Measurements from ENCODE around the gene SORCS2.

Gene SORCS2

DNA sequence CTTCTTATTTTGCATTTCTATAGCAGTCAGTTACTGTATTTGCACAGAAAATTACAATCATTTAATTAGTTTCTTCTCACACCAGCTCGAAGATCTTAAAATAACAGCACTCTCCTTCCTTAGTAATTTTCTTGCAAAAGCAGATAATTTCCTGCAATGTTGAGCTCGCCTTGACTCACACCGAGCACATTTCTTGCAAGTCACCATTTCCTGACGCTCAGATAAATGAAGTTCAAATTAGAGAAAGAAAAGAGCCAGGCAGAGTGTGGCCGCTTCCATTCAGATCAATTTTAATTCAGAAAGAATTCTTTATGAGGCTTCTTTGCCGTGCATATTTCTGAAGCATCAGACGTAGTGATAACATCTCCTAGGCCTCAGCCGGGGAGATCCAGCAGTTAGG is 10.1 kb downstream of the SORCS2 start:
- no peak for DNase-seq (ENCODE audit: extremely low read depth, insufficient read length)
- H3K27me3 ChIP-seq (replicated peaks; ENCODE audit: control insufficient read depth, insufficient read depth, low read length), result peaks cover 4% of the 10 kb centered on the region
- TF ChIP-seq, protein P1, sequence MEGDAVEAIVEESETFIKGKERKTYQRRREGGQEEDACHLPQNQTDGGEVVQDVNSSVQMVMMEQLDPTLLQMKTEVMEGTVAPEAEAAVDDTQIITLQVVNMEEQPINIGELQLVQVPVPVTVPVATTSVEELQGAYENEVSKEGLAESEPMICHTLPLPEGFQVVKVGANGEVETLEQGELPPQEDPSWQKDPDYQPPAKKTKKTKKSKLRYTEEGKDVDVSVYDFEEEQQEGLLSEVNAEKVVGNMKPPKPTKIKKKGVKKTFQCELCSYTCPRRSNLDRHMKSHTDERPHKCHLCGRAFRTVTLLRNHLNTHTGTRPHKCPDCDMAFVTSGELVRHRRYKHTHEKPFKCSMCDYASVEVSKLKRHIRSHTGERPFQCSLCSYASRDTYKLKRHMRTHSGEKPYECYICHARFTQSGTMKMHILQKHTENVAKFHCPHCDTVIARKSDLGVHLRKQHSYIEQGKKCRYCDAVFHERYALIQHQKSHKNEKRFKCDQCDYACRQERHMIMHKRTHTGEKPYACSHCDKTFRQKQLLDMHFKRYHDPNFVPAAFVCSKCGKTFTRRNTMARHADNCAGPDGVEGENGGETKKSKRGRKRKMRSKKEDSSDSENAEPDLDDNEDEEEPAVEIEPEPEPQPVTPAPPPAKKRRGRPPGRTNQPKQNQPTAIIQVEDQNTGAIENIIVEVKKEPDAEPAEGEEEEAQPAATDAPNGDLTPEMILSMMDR (IDR thresholded peaks at IDR 0.05; ENCODE audit: insufficient read depth, low read length, poor library complexity, severe bottlenecking), result no peak
- H3K4me3 ChIP-seq (replicated peaks; ENCODE audit: low read depth, low read length), result no peak overlapping the region
- H3K36me3 ChIP-seq (ENCODE audit: control insufficient read depth, insufficient read depth, low read length), result no peaks in the 10 kb centered on the region

DNA sequence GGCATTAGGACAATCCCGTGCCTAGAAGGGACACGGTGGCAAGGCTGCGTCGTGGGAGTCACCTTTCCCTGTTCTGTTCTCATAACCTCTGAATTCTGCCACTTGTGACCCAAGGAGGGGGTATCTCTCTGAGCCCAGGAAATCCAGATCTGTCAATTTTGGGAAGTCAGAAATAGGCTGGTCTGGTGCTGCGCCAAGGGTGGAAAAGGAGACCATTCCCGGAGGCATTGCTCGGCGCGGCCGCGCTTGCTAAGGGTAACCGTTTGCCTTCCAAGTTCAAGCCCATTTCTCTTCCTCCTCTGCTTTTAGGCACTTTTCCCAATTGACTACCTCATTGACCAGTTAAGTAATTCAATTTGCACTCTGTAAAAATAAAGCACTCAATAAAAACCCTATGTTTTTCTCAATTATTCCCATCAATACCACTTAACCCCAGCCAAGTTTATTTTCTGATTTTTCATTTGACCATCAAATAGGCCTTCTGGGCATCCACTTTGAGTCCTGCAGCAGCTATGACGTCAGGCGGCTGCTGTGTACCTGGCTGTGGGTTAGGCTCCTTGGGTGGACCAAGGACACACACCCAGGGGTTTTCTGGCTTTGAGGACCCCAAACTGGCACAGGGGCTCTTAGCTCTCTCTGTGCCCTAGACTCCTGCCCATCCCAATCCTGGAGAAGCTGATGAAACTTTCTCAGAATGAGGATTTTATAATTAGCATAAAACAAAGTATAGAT is 12.5 kb downstream of the SORCS2 start:
- Histone ChIP-seq H3K27me3 (replicated peaks; ENCODE audit: control insufficient read depth, insufficient read depth, low read length) (peaks cover 4% of the 10 kb centered on the region), H3K36me3 (ENCODE audit: control insufficient read depth, insufficient read depth, low read length) (no peaks in the 10 kb centered on the region), H3K4me3 (replicated peaks; ENCODE audit: low read depth, low read length) (no peak overlapping the region)
- no peak for DNase-seq (ENCODE audit: extremely low read depth, insufficient read length)
- TF ChIP-seq, protein P1 (IDR thresholded peaks at IDR 0.05; ENCODE audit: insufficient read depth, low read length, poor library complexity, severe bottlenecking), result no peak

DNA sequence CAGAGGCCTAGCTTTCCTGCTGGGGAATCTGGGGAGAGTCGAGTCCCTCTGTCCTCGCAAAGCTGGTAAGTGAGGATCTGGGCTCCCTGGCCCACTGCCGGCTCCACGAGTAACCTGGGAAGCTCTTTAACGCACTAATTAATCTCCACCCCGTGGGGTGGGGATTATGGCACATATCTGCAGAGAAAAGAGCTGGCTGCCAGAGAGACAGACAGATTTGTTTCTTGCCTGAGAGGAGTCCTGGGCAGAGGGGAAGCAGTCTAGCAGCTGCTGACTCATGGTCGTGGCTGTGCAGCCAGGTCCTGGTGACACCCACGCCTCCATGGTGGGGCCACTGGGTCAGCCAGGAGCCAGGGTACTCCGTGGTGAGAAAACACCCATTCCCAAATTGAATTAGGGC is 14.0 kb downstream of the SORCS2 start:
- DNase-seq (ENCODE audit: extremely low read depth, insufficient read length), result no peak
- H3K27me3 ChIP-seq (replicated peaks; ENCODE audit: control insufficient read depth, insufficient read depth, low read length), result peaks cover 4% of the 10 kb centered on the region
- no peaks in the 10 kb centered on the region for H3K36me3 ChIP-seq (ENCODE audit: control insufficient read depth, insufficient read depth, low read length)
- TF ChIP-seq, protein P1 (IDR thresholded peaks at IDR 0.05; ENCODE audit: insufficient read depth, low read length, poor library complexity, severe bottlenecking), result no peak
- H3K4me3 ChIP-seq (replicated peaks; ENCODE audit: low read depth, low read length), result no peak overlapping the region

DNA sequence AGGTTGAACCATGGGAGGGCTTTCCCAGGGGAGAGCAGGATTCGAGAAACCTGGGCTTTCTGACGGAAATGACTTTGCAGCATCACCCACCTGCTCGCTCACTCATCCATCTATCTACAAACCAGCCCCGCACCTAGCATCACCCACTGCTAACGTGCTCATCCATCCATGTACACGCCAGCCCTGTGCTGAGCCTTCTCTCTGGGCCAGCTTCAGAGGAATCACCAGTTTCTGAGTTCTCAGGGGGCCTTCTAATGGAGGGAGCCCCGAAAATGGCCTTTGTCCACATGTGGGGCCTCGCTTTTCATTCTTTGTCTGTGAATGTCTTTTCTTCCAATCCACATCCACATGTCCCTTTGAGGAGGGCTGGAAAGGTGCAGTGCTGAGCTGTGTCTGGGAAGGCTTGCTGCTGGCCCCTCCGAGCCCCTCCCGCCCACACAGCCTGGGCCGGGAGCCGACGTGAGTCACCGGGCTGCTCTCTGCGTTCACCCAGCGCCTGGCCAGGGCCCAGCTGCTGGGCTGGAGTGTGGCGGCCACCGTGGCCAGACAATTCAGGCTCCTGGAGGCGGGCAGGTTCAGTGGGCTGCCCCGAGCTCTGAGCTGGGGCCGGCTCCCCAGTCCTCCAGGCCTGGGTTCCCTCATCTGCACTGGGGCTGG is 14.7 kb downstream of the SORCS2 start:
- TF ChIP-seq, protein P1 (IDR thresholded peaks at IDR 0.05; ENCODE audit: insufficient read depth, low read length, poor library complexity, severe bottlenecking), result no peak
- Histone ChIP-seq H3K27me3 (replicated peaks; ENCODE audit: control insufficient read depth, insufficient read depth, low read length) (no peaks in the 10 kb centered on the region; the same call in none of the 2 replicates), H3K36me3 (ENCODE audit: control insufficient read depth, insufficient read depth, low read length) (no peaks in the 10 kb centered on the region), H3K4me3 (replicated peaks; ENCODE audit: low read depth, low read length) (no peak overlapping the region)
- DNase-seq (ENCODE audit: extremely low read depth, insufficient read length), result no peak

DNA sequence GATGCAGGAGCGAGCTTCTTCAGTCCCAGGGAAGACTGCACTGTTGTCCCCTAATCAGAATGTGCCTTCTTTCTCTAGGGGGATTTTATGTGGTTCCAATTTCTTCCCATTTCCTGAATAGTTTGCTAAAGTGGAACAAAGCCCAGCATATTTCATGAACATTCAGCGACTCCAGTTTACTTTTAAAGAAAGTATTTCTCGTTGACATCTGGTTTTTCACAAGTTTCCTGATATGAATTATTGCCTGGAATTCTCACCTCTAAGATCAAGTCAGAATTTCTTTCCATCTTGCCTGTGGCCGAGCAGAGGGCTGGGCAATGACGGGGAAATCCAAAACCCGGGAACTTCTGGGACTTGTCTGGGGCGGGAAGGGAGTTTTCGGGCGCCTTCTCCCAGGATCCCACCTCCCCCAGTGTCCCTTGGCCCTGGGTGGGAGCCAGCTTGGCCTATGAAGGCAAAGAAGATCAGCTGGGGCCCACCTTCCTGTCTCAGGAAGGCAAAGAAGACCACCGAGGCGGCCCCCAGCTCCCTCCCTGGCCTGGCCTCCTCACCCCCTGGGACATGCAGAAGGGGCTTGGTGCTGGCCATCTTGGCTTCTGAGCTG is 15.4 kb downstream of the SORCS2 start:
- Histone ChIP-seq H3K36me3 (ENCODE audit: control insufficient read depth, insufficient read depth, low read length) (no peaks in the 10 kb centered on the region), H3K27me3 (replicated peaks; ENCODE audit: control insufficient read depth, insufficient read depth, low read length) (no peaks in the 10 kb centered on the region; the same call in none of the 2 replicates), H3K4me3 (replicated peaks; ENCODE audit: low read depth, low read length) (no peak overlapping the region)
- TF ChIP-seq, protein P1 (IDR thresholded peaks at IDR 0.05; ENCODE audit: insufficient read depth, low read length, poor library complexity, severe bottlenecking), result no peak
- no peak for DNase-seq (ENCODE audit: extremely low read depth, insufficient read length)

All from GM06990 (cell line).